DOHH2 (cell line): ENCODE data around the gene GASK1A.

Experiments
- H3F3A ChIP-seq: fragments of 200-600 bp; sonication (generic), shearing (Covaris generic); 2 replicates; pipeline ENCODE4 v1.6.0; 2016; ENCODE audit warnings: antibody characterized with exemption, mild to moderate bottlenecking; ENCODE audit not compliant: control insufficient read depth, insufficient read depth
- H3K27ac ChIP-seq: fragments of 200-600 bp; sonication (generic); 2 replicates; pipeline ENCODE4 v1.5.1; 2014; ENCODE audit warnings: low read depth, mild to moderate bottlenecking, low read length, moderate library complexity
- H3K27me3 ChIP-seq: fragments of 200-600 bp; sonication (generic); 2 replicates; pipeline ENCODE4 v1.6.1; 2014; ENCODE audit warnings: mild to moderate bottlenecking, low read length, mixed read lengths; ENCODE audit not compliant: control insufficient read depth
- H3K36me3 ChIP-seq: fragments of 200-600 bp; sonication (generic); 2 replicates; pipeline ENCODE4 v1.6.1; 2014; ENCODE audit warnings: mild to moderate bottlenecking, low read length, moderate library complexity, mixed read lengths; ENCODE audit not compliant: control insufficient read depth
- H3K4me1 ChIP-seq: fragments of 200-600 bp; sonication (generic); 2 replicates; pipeline ENCODE4 v1.6.1; 2014; ENCODE audit warnings: mild to moderate bottlenecking, low read length, mixed read lengths; ENCODE audit not compliant: control insufficient read depth
- H3K4me2 ChIP-seq: fragments of 200-600 bp; sonication (generic); 2 replicates; pipeline ENCODE4 v1.6.0; 2014; ENCODE audit warnings: mild to moderate bottlenecking, low read length, moderate library complexity
- H3K4me3 ChIP-seq: fragments of 200-600 bp; sonication (generic); 2 replicates; pipeline ENCODE4 v1.5.1; 2014; ENCODE audit warnings: mild to moderate bottlenecking, low read length, mixed read lengths
- H3K79me2 ChIP-seq: fragments of 200-600 bp; sonication (generic); 2 replicates; pipeline ENCODE4 v1.6.1; 2014; ENCODE audit warnings: mild to moderate bottlenecking, low read length, mixed read lengths; ENCODE audit not compliant: control insufficient read depth
- H3K9me2 ChIP-seq: fragments of 200-600 bp; sonication (generic); replicated peaks from 2 replicates; pipeline ENCODE4 v1.6.1; 2014; ENCODE audit warnings: mild to moderate bottlenecking, low read length, mixed read lengths; ENCODE audit not compliant: control insufficient read depth
- H3K9me3 ChIP-seq: fragments of 200-600 bp; sonication (generic); 2 replicates; pipeline ENCODE4 v1.6.1; 2014; ENCODE audit warnings: antibody characterized with exemption, low read length, mixed read lengths; ENCODE audit not compliant: control insufficient read depth, insufficient read depth
- H4K20me1 ChIP-seq: fragments of 200-600 bp; sonication (generic); 2 replicates; pipeline ENCODE4 v1.6.0; 2014; ENCODE audit warnings: low read depth, mild to moderate bottlenecking, antibody characterized with exemption, low read length, moderate library complexity; ENCODE audit not compliant: control insufficient read depth, insufficient read depth
- CTCF ChIP-seq: fragments of 200-600 bp; sonication (generic); IDR thresholded peaks from one replicate; pipeline ENCODE4 v1.5.1; 2014; ENCODE audit warnings: antibody characterized with exemption, mild to moderate bottlenecking, low read depth, low read length; ENCODE audit not compliant: poor library complexity, severe bottlenecking
- EZH2phosphoT487 ChIP-seq: fragments of 200-600 bp; sonication (generic); IDR thresholded peaks from 2 replicates; pipeline ENCODE4 v1.6.1; 2017; ENCODE audit warnings: borderline replicate concordance, mild to moderate bottlenecking, antibody characterized with exemption, low read length, moderate library complexity, mixed read lengths

GASK1A gene

DNA sequence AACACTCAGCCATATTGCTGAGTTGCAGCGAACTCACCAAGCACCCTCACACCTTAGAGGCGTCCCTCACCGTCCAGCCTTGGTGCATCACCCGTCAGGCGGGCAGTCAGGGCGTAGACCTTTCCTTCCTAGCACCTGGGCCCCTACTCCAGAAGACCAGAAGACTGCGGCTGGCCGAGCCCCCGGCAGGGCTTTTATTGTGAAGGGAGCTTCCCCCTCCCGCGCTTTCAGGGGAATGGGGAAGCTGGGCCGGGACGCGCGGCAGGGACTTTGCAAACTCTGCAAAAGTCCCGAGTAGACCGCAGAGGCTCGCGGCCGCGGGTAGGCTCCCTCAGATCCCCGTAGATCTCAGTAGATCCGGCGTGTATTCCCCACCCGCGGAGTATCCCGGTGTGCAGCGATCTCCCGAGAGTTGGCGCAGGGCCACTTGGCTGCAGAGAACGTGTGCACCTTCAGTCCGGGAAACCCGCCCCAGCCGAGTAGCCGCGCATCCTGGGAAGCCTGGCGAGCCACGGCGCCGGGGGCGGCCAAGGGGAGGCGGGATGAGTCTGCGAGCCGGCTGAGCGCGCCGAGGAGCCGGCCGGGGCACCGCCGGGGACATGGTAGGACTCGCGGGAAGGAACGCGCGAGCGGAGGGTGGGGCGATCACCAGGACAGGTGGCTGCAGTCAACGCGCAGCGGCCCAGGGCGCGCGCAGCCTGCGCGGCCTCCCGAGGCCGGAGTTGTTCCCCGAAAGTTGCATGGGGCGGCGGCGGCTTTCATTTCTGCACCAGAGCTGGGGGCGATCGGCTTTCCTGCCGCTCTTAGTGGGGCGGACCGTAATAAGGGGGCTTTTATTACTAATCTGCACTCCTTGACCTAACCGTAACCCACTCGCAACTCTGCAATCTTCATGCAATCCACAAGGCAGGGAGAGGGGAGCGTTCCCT, at the start of gene GASK1A:
Gene GASK1A (plus strand): TSS at position 268 of the 929 bp plus-strand sequence. CDS start 332 bp downstream, at position 600.
- no peaks in the 10 kb centered on the region for H4K20me1 ChIP-seq
- H3K36me3 ChIP-seq = no peaks in the 10 kb centered on the region
- H3K4me1 ChIP-seq = no peaks in the 10 kb centered on the region
- no peaks in the 10 kb centered on the region for H3K79me2 ChIP-seq
- H3K4me3 ChIP-seq = no peak within 1 kb of the TSS
- peaks cover 4% of the 10 kb centered on the region for H3K27me3 ChIP-seq
- H3K27ac ChIP-seq = no peak within 1 kb of the TSS
- peaks cover 4% of the 10 kb centered on the region; the same call in 1 of the 2 replicates for H3K9me3 ChIP-seq
- no peaks in the 10 kb centered on the region for H3K9me2 ChIP-seq
- H3K4me2 ChIP-seq = no peak within 1 kb of the TSS
- TF ChIP-seq CTCF (no peak), EZH2phosphoT487 (no peak)
- no peaks in the 10 kb centered on the region for H3F3A ChIP-seq

DNA sequence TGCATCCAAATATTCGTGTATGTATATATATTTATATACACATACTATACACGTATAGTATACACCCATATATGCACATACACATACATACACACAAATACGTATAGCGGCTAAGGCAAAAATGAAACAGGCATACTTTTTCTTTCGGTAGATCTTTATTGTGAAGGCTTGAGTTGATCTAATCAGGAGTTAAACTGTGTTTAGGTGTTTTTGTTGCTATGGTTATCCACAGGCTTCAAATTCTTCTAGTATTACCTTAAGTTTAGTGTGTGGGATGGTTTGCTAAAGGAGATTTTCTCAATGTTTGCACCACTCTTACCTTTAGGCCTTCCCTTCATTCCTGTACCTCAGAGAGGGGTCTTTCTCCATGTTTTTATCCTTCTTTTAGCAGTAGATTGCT, 45.0 kb upstream of the GASK1A start:
- Histone ChIP-seq H4K20me1 (no peaks in the 10 kb centered on the region), H3K4me1 (no peaks in the 10 kb centered on the region), H3K36me3 (no peaks in the 10 kb centered on the region), H3K9me2 (no peaks in the 10 kb centered on the region), H3K9me3 (no peaks in the 10 kb centered on the region), H3K4me3 (no peak overlapping the region), H3K27ac (no peak overlapping the region), H3F3A (no peaks in the 10 kb centered on the region), H3K27me3 (no peaks in the 10 kb centered on the region), H3K79me2 (no peaks in the 10 kb centered on the region), H3K4me2 (no peak overlapping the region)
- TF ChIP-seq EZH2phosphoT487 = no peak
- TF ChIP-seq CTCF = no peak

DNA sequence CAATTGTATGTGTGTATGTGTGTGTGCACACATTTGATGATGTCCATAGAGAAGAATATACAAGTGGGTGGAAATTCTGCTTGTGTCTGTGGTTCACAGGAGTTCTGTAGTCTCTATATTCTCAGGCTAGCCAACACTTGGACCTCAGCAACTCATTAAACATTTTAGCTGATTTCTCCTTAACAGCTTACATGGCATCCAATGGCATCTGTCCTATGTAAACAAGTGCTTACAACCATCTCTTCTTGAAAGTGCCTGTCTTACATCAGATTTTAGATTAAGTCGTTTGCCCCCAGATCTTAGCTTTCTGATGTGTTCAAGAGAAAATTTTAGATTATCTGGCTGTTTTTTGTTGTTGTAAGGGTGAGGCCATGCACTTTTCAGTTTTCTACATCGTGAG, 44.2 kb upstream of the GASK1A start:
- no peaks in the 10 kb centered on the region for H3K79me2 ChIP-seq
- no peaks in the 10 kb centered on the region for H4K20me1 ChIP-seq
- no peaks in the 10 kb centered on the region for H3K36me3 ChIP-seq
- H3K27me3 ChIP-seq = no peaks in the 10 kb centered on the region
- H3K9me2 ChIP-seq = no peaks in the 10 kb centered on the region
- H3K4me2 ChIP-seq = no peak overlapping the region
- no peak overlapping the region for H3K4me3 ChIP-seq
- no peaks in the 10 kb centered on the region for H3F3A ChIP-seq
- H3K4me1 ChIP-seq = no peaks in the 10 kb centered on the region
- TF ChIP-seq EZH2phosphoT487 (no peak), CTCF (no peak)
- H3K9me3 ChIP-seq = no peaks in the 10 kb centered on the region
- H3K27ac ChIP-seq = no peak overlapping the region
